ENCODE measurements around the gene SUSD6.
"Not testable (repeated sequence)": the region's sequence is repeated elsewhere in the genome, so short reads cannot be mapped to it uniquely, and the experiment has no call there.

SUSD6 gene

GRCh38 chr14:69591317-69591716, 20.1 kb upstream of the SUSD6 start:
- H3K27ac ChIP-seq, result no peak overlapping the region
- TF ChIP-seq, protein P1, sequence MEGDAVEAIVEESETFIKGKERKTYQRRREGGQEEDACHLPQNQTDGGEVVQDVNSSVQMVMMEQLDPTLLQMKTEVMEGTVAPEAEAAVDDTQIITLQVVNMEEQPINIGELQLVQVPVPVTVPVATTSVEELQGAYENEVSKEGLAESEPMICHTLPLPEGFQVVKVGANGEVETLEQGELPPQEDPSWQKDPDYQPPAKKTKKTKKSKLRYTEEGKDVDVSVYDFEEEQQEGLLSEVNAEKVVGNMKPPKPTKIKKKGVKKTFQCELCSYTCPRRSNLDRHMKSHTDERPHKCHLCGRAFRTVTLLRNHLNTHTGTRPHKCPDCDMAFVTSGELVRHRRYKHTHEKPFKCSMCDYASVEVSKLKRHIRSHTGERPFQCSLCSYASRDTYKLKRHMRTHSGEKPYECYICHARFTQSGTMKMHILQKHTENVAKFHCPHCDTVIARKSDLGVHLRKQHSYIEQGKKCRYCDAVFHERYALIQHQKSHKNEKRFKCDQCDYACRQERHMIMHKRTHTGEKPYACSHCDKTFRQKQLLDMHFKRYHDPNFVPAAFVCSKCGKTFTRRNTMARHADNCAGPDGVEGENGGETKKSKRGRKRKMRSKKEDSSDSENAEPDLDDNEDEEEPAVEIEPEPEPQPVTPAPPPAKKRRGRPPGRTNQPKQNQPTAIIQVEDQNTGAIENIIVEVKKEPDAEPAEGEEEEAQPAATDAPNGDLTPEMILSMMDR (conservative IDR thresholded peaks at IDR 0.05), result no peak

- TF ChIP-seq, protein P1 (conservative IDR thresholded peaks at IDR 0.05), result no peak
- no peak overlapping the region for H3K27ac ChIP-seq
Observed at GRCh38 chr14:69593018-69593677, 18.2 kb upstream of the SUSD6 start.

- no peak overlapping the region for H3K27ac ChIP-seq
- TF ChIP-seq, protein P1 (conservative IDR thresholded peaks at IDR 0.05), result no peak
Observed at GRCh38 chr14:69594846-69595245, 16.6 kb upstream of the SUSD6 start.

DNA sequence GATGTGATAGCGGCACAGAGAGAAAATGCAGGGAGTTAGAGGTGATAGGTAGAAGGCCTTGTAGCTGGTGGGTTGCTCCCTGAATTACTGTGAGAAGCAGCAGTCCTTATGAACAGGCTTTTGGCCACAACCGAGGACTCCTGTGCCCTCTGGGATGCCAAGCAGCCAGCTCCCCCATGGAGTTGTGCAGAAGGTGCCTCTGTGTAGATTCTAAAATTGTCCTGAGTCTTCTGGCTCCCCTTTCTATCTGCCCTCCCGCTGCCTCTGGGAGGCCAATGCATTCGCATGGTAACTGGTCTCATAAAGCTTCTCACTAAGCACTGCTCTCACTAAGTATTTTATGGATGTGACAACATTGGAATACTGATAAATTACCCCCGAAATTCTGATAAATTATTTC, 16.1 kb upstream of the SUSD6 start:
- TF ChIP-seq, protein P1 (conservative IDR thresholded peaks at IDR 0.05), result no peak
- H3K27ac ChIP-seq, result no peak overlapping the region

DNA sequence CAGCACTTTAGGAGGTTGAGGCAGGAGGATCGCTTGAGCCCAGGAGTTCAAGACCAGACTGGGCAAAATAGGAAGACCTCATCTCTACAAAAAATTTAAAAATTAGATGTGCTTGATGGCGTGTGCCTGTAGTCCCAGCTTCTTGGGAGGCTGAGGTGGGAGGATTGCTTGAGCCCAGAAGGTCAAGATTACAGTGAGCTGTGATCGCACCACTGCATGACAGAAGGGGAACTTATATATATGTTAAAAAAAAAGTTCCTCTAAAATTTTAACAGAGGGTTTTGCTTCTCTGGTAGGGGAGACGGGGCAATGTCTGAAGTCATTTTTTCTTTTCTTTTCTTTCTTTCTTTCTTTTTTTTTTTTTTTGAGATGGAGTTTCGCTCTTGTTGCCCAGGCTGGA, 12.0 kb upstream of the SUSD6 start:
- not testable (repeated sequence) for H3K27ac ChIP-seq

GRCh38 chr14:69600304-69600891, 11.0 kb upstream of the SUSD6 start:
- H3K27ac ChIP-seq, result no peak overlapping the region
- TF ChIP-seq, protein P1 (conservative IDR thresholded peaks at IDR 0.05), result no peak

DNA sequence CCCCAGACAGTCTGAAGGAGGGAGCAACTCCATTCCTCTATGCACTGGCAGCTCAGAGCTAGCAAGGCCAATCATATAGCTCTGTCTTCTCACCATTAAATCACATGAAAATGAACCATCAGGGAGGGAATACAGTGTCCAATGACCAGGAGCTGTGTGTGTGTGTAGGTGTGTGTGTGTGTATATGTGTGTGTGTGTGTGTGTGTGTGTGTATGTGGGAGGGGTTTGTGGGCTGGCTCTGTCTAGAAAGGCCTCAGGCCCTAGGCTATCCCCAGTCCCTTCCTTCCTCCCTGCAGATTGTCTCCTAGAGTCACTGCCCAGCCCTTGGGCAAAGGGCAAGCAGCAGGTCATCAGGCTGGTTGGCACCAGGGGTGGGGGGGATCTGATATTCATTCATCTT, 5.7 kb upstream of the SUSD6 start:
- TF ChIP-seq, protein P1 (conservative IDR thresholded peaks at IDR 0.05), result no peak
- no peak overlapping the region for H3K27ac ChIP-seq

Data from VCaP (cell line).